HG03439 (cell line): ENCODE measurements around the gene TP53AIP1.

Experiments
- ATAC-seq: cut with Tn5 transposase; IDR thresholded peaks from one replicate; pipeline ENCODE4 v1.9.1; 2021; ENCODE audit warnings: mild to moderate bottlenecking, moderate library complexity; ENCODE audit not compliant: unreplicated experiment

Gene TP53AIP1

DNA sequence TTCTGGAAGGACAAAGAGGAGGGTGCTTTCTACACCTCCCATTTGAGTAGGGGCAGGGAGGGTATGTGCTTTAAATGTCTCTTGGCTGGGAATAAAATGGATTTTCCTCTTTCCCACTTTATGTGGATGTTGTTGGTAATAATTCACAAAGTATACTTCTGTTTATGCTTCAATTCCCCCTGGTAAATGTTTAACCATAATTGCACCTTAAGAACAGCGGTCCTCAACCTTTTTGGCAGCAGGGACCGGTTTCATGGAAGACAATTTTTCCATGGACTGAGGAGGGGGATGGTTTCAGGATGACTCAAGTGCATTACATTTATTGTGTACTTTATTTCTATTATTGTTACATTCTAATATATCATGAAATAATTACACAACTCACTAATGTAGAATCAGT is 4.0 kb upstream of the TP53AIP1 start:
- ATAC-seq, result no peak

DNA sequence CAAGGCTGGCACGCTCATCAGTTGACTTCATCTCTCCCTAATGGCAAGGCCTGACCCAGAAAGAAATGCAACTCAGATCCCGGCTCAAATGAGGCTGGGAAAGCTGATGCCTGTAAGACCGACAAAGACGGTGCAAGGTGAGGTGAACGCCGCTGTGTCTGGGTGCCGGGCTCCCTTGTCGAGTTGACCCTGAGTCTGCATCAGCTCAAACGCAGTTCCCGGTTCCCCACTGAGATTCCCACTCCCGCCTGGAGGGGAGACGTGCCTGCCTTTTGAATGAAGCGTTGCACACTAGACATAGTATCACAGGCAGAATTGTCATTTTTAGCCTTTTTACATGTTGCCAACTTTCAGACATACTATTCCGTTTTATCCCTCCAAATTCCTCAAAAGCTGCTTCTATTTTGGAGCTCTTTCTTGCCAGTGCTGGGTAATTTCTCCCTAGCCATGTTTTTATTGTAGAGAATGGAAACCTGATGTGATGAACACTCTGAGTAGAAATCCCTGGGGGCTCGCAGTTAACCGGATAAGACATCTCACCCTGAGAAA is 831 bp upstream of the TP53AIP1 start:
- no peak for ATAC-seq

DNA sequence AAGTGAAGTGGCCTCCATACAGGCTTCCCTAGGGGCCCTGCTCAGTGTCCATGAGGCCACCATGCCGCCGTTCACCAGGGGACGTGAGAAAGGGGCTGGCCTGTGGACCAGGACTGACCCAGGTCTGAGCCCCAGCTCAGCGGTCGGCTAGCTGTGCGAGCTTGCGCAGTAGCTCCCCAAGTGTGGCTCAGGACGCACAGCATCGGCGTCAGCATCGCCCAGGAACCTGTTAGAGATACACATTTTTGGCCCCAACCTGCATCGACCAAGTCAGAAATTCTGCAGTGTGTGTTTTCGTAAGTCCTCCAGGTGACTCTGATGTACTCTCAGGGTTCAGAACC is 429 bp downstream of the TP53AIP1 start:
- no peak for ATAC-seq

DNA sequence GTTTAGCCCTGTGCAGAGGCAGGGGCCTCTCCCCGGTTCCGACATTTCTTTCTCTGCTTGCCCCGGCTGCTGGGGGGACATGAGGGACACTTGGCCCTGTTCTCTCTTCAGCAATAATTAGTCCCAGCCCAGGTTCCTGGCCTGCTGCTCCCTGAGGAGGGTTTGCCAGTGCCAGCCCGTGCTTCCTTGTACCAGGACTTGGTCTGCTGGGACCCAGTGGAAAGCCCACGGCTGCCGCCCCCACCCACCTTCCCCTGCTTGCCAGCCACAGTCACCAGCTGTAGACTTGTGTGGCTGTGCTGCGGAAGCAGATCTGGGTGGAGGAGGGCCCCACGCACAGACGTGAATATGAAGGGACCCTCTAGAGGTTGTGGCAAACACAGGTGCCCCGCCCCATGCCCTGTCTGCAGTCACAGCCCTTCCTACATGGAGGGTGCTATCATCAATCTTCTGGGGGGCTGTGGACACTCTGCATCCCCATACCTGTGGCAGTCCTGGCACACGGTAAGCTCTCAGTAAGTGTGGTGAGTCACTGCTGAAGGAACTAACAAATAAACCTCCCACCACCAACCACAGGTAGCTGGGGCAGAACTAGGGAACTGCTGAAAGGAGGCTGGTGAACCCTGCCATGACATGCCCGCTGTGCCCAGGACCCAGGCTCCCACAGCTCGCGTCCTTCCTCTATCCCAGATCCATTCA is 949 bp downstream of the TP53AIP1 start:
- ATAC-seq, result no peak

DNA sequence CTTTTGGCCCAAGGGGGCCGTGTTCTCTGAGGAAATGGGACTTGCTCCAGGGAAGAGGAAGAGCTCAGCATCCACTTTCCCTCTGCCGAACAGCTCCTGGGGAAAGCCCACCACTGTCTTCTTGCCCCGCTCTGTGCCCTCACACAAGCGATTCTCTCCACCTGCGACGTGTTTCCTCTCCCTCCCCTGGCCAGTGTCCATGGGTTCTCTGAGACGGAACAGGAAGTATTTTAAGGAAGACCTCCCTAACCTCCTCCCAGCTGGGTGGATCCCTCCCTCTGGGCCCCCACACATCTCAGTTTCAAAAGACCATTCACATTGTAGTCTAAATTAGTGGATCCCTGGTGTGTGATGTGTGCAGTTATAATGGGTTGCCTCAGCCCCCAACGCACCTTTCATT is 1.6 kb downstream of the TP53AIP1 start:
- ATAC-seq, result no peak

DNA sequence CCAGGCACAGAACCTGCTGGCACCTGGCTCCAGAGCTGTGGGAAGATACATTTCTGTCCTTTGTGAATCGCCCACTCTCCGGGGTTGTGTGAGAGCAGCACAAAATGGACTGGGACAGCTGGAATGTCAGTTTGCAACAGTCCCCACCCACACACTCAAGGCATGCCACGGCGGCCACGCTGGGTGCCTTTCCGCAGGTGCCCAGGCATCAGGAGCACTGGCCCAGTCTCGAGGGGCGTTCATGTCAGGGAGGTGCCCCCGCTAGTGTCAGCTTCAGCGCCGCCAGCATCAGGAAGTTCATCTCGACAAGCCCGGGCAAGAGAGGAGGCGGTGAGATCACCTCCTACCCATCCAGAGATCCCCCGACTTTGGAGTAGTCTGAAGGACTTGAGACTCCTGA is 2.1 kb downstream of the TP53AIP1 start:
- ATAC-seq, result no peak

DNA sequence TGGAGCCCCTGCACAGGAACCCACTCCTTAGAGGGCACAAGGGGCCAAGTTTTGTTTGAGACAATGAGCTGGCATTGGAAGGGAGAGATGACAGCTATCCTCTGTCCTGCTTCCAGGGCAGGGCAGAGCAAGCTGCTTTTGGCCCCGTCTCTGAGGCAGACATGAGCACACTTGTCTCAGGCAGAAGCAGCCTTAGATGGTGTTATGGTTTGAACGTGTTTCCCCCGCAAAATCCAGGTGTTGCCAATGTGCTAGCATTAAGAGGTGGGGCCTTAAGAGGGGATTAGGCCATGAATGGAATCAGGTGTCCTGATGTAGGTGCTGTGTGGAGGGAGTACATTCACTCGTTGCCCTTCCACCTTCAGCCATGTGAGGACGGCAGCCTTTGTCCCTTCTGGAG is 2.5 kb downstream of the TP53AIP1 start:
- no peak for ATAC-seq

DNA sequence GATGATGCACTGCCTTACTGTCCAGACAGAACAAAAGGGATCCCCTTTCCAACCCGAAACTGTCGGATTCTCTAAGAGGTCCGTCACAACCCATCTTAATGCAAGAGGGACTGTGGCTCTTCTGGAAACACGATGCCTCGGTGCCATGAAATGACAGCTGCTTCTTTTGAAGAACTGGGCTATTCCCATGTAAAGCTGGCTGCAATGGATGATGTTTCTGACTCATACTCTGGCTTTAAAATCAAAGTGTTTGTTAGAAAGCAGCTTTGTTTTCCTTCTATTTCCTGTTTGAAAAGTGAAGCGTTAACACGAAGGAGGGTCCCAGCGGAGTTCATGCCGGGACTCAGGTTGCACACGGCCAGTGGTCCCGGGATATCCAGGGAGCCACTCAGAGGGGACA is 3.1 kb downstream of the TP53AIP1 start:
- ATAC-seq, result no peak

DNA sequence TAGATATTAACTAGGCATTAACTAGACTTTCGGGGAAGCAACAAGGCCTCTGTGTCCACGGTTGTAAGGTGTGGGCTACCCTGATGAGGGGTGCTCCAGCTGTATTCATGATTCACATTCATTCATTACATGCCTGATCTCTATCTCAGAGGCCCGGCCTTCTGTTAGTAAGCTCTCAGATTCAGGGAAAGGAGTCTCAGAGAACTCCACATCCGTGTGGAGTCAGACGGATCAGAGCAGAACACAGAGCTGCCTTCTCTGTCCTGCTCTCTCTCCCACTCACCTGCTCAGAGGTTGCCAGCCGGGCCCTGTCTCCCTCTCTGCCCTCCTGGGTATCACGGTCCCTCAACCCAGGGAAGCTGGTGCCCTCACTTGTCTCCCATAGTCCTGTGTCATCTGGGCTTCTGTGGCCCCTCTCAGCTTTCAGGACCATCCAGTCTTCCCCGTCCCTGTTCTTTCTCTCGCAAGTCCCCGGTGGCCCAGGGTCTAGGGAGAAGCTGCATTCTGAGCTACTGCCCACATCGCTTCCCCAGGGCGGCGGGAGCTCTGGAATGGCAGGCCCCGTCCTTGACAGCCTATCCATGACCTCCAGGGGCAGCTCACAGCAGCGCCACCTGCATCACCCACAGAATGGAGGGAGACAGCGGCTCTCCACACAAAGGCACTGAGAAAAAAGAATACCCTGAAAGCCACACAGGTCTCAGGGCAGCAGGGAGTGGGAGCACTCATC is 4.3 kb downstream of the TP53AIP1 start:
- ATAC-seq, result no peak

DNA sequence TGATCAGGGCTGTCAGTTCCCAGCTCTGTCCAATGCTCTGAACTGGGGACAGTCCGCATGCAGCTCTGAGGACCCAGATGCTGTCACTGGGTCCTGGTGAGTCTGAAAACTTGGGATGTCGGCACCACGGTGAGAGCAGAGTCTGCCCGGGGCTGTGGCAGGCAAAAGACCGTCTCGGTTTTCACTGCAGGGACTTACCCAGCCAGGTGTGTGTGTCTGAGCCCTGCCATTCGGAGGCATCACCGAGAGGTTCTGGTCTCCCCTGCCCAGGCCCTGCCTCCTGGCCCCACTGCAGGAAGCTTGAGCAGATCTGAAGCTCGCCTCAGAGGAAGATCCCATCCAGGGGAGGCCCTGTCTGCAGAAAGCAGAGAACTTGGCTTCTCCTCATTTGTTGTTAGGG is 5.2 kb downstream of the TP53AIP1 start:
- ATAC-seq, result no peak

DNA sequence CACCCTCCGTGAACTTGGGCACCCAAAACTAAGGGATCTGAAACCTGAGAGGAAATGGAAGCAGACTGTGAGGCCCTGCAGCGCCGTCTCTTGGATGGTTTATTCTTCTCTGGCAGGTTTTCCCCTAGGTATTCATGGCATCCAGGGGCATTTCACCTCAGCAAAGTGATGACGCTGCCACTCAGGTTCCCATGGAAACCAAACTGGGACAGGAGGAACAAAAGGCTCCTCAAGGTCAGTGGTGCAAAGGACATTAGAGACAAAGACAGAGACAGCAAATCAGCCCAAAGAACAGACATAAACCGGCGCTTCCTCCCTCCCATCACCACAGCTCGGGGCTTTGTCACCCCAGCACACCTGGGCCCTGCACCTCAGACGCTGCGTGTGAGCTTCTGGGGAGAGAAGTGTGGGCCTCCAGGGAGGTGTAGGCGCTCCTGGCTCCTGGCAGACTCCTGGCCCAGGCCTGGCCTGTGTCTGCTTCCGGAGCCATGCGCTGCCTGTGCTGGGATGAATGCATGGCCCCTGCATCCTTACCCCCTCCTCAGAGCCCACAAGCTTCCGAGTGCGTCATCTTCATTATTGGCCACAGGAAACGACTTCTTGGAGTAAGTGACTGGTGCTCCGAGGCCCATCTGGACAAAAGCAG is 5.9 kb downstream of the TP53AIP1 start:
- ATAC-seq, result no peak

DNA sequence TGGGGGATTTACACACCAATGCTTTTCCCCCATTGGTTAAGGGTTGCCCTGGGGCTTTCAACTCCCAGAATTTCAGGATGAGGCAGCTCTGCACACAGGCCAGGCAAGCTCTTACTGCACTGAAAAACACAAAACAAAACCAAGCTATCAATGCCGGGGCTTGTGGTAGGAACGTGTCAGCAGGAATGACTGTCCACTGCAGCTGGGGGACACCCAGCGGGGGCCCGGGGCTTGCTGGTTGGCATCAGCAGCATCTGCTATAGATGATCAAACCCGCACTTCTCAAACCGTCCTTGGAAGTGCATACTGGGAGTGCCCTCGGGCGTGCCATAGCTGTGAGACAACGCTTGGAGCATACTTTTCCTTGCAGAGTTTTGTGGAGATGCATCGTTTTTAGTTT is 7.7 kb downstream of the TP53AIP1 start:
- no peak for ATAC-seq

DNA sequence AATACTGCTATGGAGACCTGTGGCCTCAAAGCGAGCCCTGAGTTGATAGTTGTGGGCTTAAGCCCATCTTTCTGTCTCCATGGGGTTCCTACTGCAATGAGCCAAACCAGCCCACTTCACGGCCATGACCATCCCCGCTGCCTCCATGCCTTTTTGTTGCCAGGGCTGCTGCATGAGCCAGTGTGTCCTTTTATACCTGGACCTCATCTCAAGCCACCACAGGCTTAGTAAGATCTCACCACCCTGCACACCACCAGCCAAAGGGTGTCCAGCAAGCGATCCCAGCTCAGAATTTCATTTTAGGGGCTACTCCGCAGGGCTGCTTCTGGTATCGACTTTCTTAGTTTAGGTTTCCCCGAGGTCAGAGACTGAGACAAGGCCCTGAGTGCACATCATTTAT is 8.3 kb downstream of the TP53AIP1 start:
- ATAC-seq, result no peak

DNA sequence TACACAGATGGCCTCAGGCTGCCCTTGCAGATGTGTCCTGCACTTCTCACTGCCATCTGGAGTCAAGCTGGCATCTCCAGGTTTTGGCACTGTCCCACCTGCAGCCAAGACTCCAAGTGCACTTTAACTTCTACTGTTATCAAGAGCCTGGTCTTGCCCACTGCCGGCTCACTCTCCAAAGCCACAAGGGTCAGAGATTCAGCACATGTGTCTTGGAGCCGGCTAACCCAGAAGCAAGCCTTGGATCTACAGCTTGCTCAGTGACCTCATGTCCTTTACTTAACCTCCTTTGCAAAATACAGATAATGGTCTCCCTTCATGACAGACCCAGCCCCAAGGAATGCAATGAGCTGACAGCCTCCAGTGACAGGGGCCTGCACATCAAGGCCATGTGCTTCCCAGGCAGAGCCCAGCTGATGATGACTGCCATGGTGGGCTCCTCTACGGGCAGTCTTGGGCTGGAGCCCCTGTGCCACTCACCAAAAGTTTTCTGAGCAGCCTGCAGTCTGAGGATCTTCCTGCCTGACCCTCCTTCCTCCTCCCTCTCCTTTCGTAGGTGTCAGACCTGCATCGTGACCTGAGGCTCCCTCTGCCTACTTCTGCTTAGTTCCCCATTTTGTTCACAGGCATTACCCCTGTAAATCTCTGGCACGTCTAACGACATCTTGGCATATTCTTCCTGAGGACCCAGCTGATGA is 9.0 kb downstream of the TP53AIP1 start:
- ATAC-seq, result no peak

DNA sequence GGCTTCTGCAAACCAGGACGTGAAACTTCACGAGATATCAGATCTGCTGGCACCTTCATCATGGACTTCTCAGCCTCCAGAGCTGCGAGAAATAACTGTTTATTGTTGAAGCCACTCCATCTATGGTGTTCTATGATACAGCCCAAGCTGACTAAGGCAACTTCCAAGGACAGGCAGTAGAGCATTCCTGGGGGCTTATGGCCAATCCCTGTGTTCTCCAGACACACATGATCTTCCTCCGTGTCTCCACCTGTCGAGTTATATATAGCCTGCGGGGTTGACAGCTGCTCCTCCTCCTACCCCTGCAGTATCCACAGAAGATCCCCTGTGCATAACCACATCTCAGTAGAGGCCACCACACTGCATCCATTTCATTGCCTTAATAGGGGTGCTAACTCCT is 11.0 kb downstream of the TP53AIP1 start:
- ATAC-seq, result no peak

DNA sequence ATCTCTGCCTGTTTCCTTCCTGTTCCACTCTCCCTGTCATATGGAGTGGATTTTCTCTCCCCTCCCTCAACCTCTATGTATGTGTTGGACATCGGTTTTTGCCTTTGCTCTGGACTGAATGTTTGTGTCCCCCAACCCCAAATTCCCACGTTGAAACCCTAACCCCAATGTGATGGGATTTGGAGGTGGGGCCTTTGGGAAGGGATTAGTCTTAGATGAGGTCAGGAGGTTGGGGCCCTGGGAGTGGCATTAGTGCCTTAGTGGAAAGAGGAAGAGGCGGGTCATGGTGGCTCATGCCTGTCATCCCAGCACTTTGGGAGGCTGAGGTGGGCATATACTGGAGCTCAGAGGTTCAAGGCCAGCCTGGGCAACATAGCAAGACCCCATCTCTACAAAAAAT is 11.6 kb downstream of the TP53AIP1 start:
- no peak for ATAC-seq

DNA sequence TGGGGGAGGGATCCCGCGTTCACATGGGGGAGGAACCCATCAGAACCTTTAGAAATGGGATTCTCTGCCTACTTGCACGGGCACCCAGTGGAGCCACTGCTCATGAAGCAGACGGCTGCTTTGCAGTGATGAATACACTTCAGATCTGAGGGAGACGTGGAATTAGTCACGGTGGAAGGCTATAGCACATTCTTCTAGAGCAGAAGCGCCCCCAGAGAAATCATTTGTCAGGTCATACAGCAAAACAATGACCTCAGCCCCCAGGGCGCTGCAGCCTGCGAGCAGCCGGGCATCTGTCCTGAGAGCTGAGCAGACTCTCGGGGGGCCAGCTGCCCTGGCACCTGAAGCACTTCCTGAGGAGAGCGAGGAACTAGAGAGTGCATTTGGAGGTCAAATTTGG is 12.7 kb downstream of the TP53AIP1 start:
- no peak for ATAC-seq

DNA sequence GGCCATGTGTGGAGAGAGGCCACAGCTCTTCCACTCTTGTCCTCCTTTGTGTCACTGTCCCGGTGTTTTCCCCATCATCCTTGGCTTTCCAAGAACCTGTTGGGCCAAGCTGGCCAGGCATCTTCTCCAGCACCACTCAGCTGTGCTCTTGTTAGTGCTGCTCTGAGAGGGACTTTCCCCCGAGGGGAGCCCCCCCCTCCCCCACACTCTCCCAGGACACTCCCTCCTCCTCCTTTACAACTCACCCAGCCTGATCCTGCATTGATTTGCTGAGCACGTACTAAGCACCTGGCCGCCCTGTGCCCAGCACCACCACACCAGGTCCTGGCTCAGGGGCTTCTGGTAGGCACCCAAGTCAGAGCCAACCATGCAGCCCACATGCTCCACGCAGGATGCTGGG is 13.2 kb downstream of the TP53AIP1 start:
- no peak for ATAC-seq

DNA sequence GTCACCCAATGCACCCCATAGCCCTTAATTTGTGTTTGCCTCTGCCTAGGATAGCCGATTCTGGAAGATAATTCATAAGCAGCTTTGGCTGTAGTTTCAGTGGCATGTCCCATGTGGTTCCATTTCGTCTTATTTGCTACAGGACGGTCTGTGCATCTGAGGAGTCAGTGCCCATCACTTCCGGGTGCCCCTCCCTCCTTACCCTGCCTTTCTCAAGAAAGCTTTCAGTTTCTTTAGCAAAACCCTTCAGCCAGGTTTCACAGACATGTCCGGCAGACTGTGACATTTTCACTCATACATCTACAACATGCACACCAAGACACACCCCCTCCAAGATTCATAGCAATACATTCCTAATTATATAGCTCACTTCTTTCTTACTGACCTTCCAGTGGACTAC is 14.3 kb downstream of the TP53AIP1 start:
- ATAC-seq, result peak; percentile 99

DNA sequence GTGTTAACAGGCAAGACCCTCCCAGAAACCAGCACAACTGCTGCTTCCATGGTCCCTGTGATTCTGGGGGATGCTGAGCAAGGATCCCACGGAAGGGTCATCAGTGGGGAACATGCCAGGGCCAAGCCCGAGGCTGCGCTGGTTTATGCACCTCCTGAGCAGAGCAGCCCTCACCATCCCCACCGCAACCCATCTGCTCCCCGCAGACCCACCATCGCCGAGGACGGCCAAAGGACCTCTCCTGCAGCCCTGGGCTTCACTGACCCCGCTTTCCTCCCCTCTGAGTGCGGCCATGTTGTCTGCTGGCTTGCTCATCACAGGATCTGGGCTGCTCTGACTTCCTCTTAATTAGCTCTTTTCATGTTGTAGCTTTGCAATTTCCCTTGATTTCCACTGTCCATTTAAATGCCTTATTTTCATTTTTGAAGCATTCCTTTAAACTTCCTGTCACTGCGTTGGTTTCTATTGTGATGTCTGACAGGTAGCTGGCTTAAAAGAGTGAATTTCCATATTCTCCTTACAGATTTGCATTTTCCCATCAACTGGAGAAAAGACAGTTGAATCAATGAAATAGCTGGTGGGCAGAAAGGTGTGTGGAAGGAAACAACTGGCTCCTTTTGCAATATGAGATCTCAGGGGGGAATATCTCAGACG is 14.9 kb downstream of the TP53AIP1 start:
- ATAC-seq, result no peak

DNA sequence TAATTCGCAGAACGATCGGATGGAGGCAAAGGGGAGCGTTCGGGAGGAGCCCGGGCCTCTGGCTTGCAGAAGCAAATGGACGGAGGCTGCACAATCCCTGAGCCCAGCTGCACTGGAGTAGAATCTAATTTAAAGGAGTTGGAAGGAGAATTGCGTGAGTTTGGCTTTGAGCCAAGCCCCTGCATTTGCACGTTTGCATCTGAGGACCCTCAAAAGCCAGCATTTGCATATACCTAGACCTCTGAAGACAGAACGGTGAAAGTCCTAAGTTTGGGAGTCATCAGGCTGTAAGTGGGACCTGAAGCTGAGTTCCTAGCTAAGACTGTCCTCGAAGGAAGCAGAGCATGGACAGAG is 15.6 kb downstream of the TP53AIP1 start:
- no peak for ATAC-seq
